B cell (primary cell): ENCODE data around the gene MRLN. TPM values are rescaled to one million over a fixed set of nuclear protein-coding genes. Genes with fewer than 3 reads are reported as not detected.

Experiments
- ATAC-seq: fragments of 200-7000 bp; cut with Tn5 transposase; one replicate; pipeline ENCODE4 v1.10.0; 2021; ENCODE audit warnings: low read depth, mild to moderate bottlenecking, moderate number of reproducible peaks, moderate library complexity
- CTCF ChIA-PET: fragments of 350-600 bp; sonication (Branson Sonifier 250); formaldehyde crosslinking; loops from one replicate; lab custom pipeline; 2021; ENCODE audit warnings: antibody characterized with exemption, inconsistent platforms; lab: Charles Lee
- POLR2A ChIA-PET: fragments of 350-600 bp; sonication (Branson Sonifier 250); formaldehyde crosslinking; loops from one replicate; lab custom pipeline; 2021; ENCODE audit warnings: antibody characterized with exemption; lab: Charles Lee
- DNase-seq: peaks from one replicate; pipeline ENCODE4 v3.0.0; 2013
- H2AFZ ChIP-seq: 2 replicates; pipeline ENCODE4 v1.6.1; 2012; ENCODE audit warnings: mild to moderate bottlenecking, low read depth, low read length; ENCODE audit not compliant: insufficient read depth, poor library complexity, severe bottlenecking
- H3K27ac ChIP-seq, 2 donors: 1 replicate in 1 of 2; 2 replicates in 1 of 2; pipeline ENCODE4 v1.5.1; 2012 to 2013; ENCODE audit warnings: low read length in 2 of 2, mild to moderate bottlenecking in 2 of 2, moderate library complexity in 1 of 2
- H3K27me3 ChIP-seq, 4 experiments: fragments of 200-600 bp in 1 of 4; sonication (generic) in 1 of 4; replicated peaks in 1 of 4; 1 replicate in 2 of 4; 2 replicates in 2 of 4; pipeline versions ENCODE4 v1.6.1 to v1.7.0; 2013 to 2016; ENCODE audit warnings: low read length in 3 of 4, mild to moderate bottlenecking in 2 of 4, mixed read lengths in 1 of 4, moderate library complexity in 1 of 4; ENCODE audit not compliant: insufficient read depth in 4 of 4, control insufficient read depth in 3 of 4; ENCODE audit errors: control extremely low read depth in 1 of 4
- H3K36me3 ChIP-seq, 2 experiments: replicated peaks in 1 of 2; 1 replicate in 1 of 2; 2 replicates in 1 of 2; pipeline versions ENCODE4 v1.6.1 to v1.7.1; 2013; ENCODE audit warnings: low read length in 1 of 2; ENCODE audit not compliant: insufficient read depth in 2 of 2, control insufficient read depth in 1 of 2; ENCODE audit errors: control extremely low read depth in 1 of 2, extremely low read depth in 1 of 2
- H3K4me1 ChIP-seq, 2 donors: fragments of 200-600 bp in 1 of 2; sonication (generic) in 1 of 2; 1 replicate in 1 of 2; 2 replicates in 1 of 2; pipeline versions ENCODE4 v1.5.1 to v1.6.1; 2013 to 2017; ENCODE audit warnings: low read length in 2 of 2; ENCODE audit not compliant: control insufficient read depth in 2 of 2, insufficient read depth in 2 of 2
- H3K4me2 ChIP-seq: replicated peaks from 2 replicates; pipeline ENCODE3; 2012; ENCODE audit warnings: mild to moderate bottlenecking, low read depth, low read length; ENCODE audit not compliant: poor library complexity, severe bottlenecking
- H3K4me3 ChIP-seq, 5 experiments: fragments of 200-600 bp in 1 of 5; sonication (generic) in 1 of 5; 1 replicate in 3 of 5; 2 replicates in 2 of 5; pipeline versions ENCODE4 v1.5.1 to v1.7.0; 2011 to 2016; ENCODE audit warnings: low read length in 4 of 5, mild to moderate bottlenecking in 4 of 5, low read depth in 2 of 5, control low read depth in 1 of 5, moderate library complexity in 1 of 5; ENCODE audit not compliant: insufficient read depth in 1 of 5; ENCODE audit errors: control extremely low read depth in 1 of 5, extremely low read depth in 1 of 5
- H3K79me2 ChIP-seq: fragments of 200-600 bp; sonication (generic); one replicate; pipeline ENCODE4 v1.6.0; 2016; ENCODE audit warnings: low read length; ENCODE audit not compliant: control insufficient read depth, insufficient read depth
- H3K9ac ChIP-seq: fragments of 200-600 bp; sonication (generic); 2 replicates; pipeline ENCODE4 v1.6.1; 2017; ENCODE audit warnings: mild to moderate bottlenecking, low read length, moderate library complexity
- H3K9me3 ChIP-seq, 3 donors: one replicate each; pipeline versions ENCODE4 v1.6.1 to v1.7.1; 2013; ENCODE audit warnings: low read length in 2 of 3; ENCODE audit not compliant: control insufficient read depth in 2 of 3, insufficient read depth in 1 of 3; ENCODE audit errors: control extremely low read depth in 1 of 3
- H4K20me1 ChIP-seq: 2 replicates; pipeline ENCODE4 v1.6.0; 2012; ENCODE audit warnings: mild to moderate bottlenecking, low read length; ENCODE audit not compliant: insufficient read depth, control insufficient read depth, poor library complexity, severe bottlenecking
- H3K27ac Mint-ChIP-seq: one replicate; pipeline ENCODE4 v1.8.0; 2021; ENCODE audit warnings: mixed read lengths
- H3K27me3 Mint-ChIP-seq: one replicate; pipeline ENCODE4 v1.8.0; 2021; ENCODE audit warnings: mixed read lengths
- H3K4me1 Mint-ChIP-seq: one replicate; pipeline ENCODE4 v1.8.0; 2021; ENCODE audit warnings: mixed read lengths
- H3K4me3 Mint-ChIP-seq: one replicate; pipeline ENCODE4 v1.8.0; 2021; ENCODE audit warnings: mixed read lengths
- H3K9me3 Mint-ChIP-seq: one replicate; pipeline ENCODE4 v1.8.0; 2022; ENCODE audit warnings: mixed read lengths; ENCODE audit not compliant: insufficient read depth
- EZH2 ChIP-seq: IDR thresholded peaks from 2 replicates; pipeline ENCODE4 v1.6.1; 2012; ENCODE audit warnings: borderline replicate concordance, low read depth, mild to moderate bottlenecking, moderate library complexity, low read length; ENCODE audit not compliant: insufficient read depth, poor library complexity, severe bottlenecking
- WGBS: methylation state at CpG from one replicate; pipeline ENCODE4 v1.1.5; 2013; ENCODE audit warnings: missing lambda C conversion rate; ENCODE audit not compliant: insufficient coverage; 5-methylcytosine and 5-hydroxymethylcytosine counted together
- intact Hi-C: fragments of 100-400 bp; cut with micrococcal nuclease; formaldehyde crosslinking; loops from one replicate; pipeline ENCODE4 v1.10.0; 2022
- polyA plus RNA-seq: library from polyadenylated mRNA; depleted of rRNA; stranded (reverse); fragments of >200 nt; gene quantifications from 2 replicates; pipeline ENCODE4 v1.2.3, GENCODE V29; 2012
- total RNA-seq, 2 donors: library from RNA; stranded (reverse); fragments of 120-200 nt in 1 of 2; gene quantifications; 1 replicate in 1 of 2; 2 replicates in 1 of 2; pipeline versions ENCODE4 v1.2.3 to v1.2.4, GENCODE V29; 2013 to 2022
- TF ChIP-seq, protein P1 (sequence below): fragments of 200-600 bp; IDR thresholded peaks from one replicate; pipeline ENCODE4 v1.8.0; 2022; ENCODE audit warnings: antibody characterized with exemption, mild to moderate bottlenecking

MRLN gene
- total and polyA plus RNA-seq, 2 donors (not counting 1 experiment from before 2014, with no cell fraction given) = not detected

DNA sequence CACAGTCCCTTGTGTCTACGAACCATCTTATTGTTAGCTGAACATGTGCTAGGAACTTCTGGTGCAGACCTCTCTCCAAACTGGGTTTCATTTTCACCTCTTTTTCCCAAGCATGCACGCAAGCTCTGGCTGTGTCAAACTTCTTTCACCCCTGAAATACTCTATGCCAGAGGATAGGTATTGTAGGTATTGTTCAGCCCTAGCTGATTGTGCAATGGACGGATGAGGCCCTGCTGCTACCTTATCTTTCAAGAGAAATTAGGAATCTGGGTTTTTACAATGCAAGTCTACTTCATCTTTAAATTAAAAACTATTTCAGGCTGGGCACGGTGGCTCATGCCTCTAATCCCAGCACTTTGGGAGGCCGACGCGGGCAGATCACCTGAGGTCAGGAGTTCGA lies 28.3 kb upstream of the MRLN start:
- DNase-seq (no peak), ATAC-seq (no peak)
- Mint-ChIP-seq H3K9me3 (peaks cover 3% of the 10 kb centered on the region), H3K27ac (no peak overlapping the region), H3K4me1 (no peaks in the 10 kb centered on the region), H3K27me3 (no peaks in the 10 kb centered on the region), H3K4me3 (no peak overlapping the region)
- peaks cover 0 to 13% (median 0%) of the 10 kb centered on the region in 3 donors for H3K9me3 ChIP-seq
- no peak overlapping the region for H3K9ac ChIP-seq
- no peak overlapping the region for H2AFZ ChIP-seq
- H3K27ac ChIP-seq = no peak overlapping the region
- H3K27me3 ChIP-seq = no peaks in the 10 kb centered on the region
- H3K79me2 ChIP-seq = no peaks in the 10 kb centered on the region
- H3K4me3 ChIP-seq = no peak overlapping the region
- H3K4me1 ChIP-seq = no peaks in the 10 kb centered on the region
- WGBS = 86% methylated on average over 1 of the region's 8 CpGs
- TF ChIP-seq, protein P1, sequence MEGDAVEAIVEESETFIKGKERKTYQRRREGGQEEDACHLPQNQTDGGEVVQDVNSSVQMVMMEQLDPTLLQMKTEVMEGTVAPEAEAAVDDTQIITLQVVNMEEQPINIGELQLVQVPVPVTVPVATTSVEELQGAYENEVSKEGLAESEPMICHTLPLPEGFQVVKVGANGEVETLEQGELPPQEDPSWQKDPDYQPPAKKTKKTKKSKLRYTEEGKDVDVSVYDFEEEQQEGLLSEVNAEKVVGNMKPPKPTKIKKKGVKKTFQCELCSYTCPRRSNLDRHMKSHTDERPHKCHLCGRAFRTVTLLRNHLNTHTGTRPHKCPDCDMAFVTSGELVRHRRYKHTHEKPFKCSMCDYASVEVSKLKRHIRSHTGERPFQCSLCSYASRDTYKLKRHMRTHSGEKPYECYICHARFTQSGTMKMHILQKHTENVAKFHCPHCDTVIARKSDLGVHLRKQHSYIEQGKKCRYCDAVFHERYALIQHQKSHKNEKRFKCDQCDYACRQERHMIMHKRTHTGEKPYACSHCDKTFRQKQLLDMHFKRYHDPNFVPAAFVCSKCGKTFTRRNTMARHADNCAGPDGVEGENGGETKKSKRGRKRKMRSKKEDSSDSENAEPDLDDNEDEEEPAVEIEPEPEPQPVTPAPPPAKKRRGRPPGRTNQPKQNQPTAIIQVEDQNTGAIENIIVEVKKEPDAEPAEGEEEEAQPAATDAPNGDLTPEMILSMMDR = no peak
- no peak for TF ChIP-seq EZH2
- H3K36me3 ChIP-seq = no peaks in the 10 kb centered on the region
- H4K20me1 ChIP-seq = no peaks in the 10 kb centered on the region
- no peak overlapping the region for H3K4me2 ChIP-seq
- POLR2A ChIA-PET = no interaction called here
- intact Hi-C loops = no loop called here
- CTCF ChIA-PET = no interaction called here

DNA sequence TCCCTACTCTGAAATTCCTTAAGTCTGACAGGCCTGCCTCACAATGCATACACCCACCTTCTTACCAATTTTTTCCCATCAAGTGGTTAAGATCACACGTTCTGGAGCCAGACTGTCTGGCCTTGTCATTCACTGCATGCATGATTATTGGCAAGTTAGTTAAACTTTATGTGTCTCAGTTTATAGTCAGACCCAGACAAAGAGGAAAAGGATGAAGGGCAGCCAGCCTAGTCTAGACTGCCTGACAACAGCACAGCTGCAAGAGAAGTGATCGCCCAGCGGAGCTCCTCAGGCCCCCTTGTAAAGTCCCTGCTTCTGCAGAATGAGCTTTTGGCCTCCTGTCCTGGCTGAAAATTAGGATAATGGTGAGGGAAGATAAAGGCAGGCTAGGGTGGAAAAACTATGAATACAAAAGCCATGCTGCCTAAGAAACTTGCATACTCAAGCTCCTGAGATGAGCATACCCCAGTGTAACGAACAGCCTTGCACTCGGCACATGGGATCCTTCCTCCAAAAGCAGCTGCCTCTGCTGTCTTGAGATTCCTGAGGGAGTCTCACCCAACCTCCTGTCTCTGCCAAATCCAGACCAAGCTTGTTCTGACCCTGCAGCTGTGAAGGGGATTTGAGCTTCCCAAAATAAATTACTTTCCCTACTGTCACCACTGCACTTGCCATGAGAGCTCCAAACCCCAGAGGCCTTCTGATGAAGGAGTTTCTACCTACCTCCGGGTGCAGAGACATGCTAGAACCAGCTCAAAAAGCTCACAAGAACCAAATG lies 26.7 kb upstream of the MRLN start:
- Mint-ChIP-seq H3K27ac (no peak overlapping the region), H3K9me3 (peaks cover 8% of the 10 kb centered on the region), H3K4me3 (no peak overlapping the region), H3K27me3 (no peaks in the 10 kb centered on the region), H3K4me1 (no peaks in the 10 kb centered on the region)
- TF ChIP-seq, protein P1 = no peak
- TF ChIP-seq EZH2 = no peak
- POLR2A ChIA-PET = interaction anchor here (0.6 kb wide), 1 partner anchor 1169 kb away, joined by 3 read pairs; no protein-coding TSS in a partner anchor
- ATAC-seq (no peak), DNase-seq (no peak)
- intact Hi-C loops = no loop called here
- peaks cover 0 to 8% (median 0%) of the 10 kb centered on the region in 3 donors for H3K9me3 ChIP-seq
- H3K4me3 ChIP-seq = no peak overlapping the region
- no peak overlapping the region for H3K4me2 ChIP-seq
- CTCF ChIA-PET = interaction anchor here (1.3 kb wide), 1 partner anchor 51 kb away, joined by 3 read pairs; no protein-coding TSS in a partner anchor
- no peaks in the 10 kb centered on the region for H3K79me2 ChIP-seq
- no peaks in the 10 kb centered on the region for H3K36me3 ChIP-seq
- WGBS = 94% methylated on average over 5 of the region's 6 CpGs
- H2AFZ ChIP-seq = no peak overlapping the region
- no peak overlapping the region for H3K27ac ChIP-seq
- H4K20me1 ChIP-seq = no peaks in the 10 kb centered on the region
- no peaks in the 10 kb centered on the region for H3K4me1 ChIP-seq
- no peak overlapping the region for H3K9ac ChIP-seq
- no peaks in the 10 kb centered on the region for H3K27me3 ChIP-seq
